Activated CD8-positive, alpha-beta T cell treated with anti-CD3 and anti-CD28 coated beads for 36 hours (primary cell): ENCODE measurements around the gene EIF6. TPM values are rescaled to one million over a fixed set of nuclear protein-coding genes. Genes with fewer than 3 reads are reported as not detected.

Experiments
- ATAC-seq: fragments of 200-7000 bp; cut with Tn5 transposase; one replicate; pipeline ENCODE4 v1.10.0; 2021; ENCODE audit warnings: mild to moderate bottlenecking, moderate library complexity
- CTCF ChIA-PET: fragments of 350-600 bp; sonication (Branson Sonifier 250); formaldehyde crosslinking; loops from one replicate; lab custom pipeline; 2021; ENCODE audit warnings: antibody characterized with exemption; lab: Charles Lee
- POLR2A ChIA-PET: fragments of 350-600 bp; sonication (Branson Sonifier 250); formaldehyde crosslinking; loops from one replicate; lab custom pipeline; 2021; ENCODE audit warnings: antibody characterized with exemption; lab: Charles Lee
- DNase-seq: peaks from one replicate; pipeline ENCODE4 v3.0.0-alpha.2; 2020
- H3K27ac Mint-ChIP-seq: one replicate; pipeline ENCODE4 v1.8.0; 2021; ENCODE audit warnings: mild to moderate bottlenecking, mixed read lengths
- H3K27me3 Mint-ChIP-seq: one replicate; pipeline ENCODE4 v1.8.0; 2021; ENCODE audit warnings: mixed read lengths
- H3K36me3 Mint-ChIP-seq: one replicate; pipeline ENCODE4 v1.8.0; 2021; ENCODE audit warnings: low read depth, mixed read lengths
- H3K4me1 Mint-ChIP-seq: one replicate; pipeline ENCODE4 v1.8.0; 2021; ENCODE audit warnings: low read depth, mixed read lengths
- H3K4me3 Mint-ChIP-seq: one replicate; pipeline ENCODE4 v1.8.0; 2021; ENCODE audit warnings: mild to moderate bottlenecking, moderate library complexity, mixed read lengths
- H3K9me3 Mint-ChIP-seq: one replicate; pipeline ENCODE4 v1.8.0; 2021; ENCODE audit warnings: mixed read lengths
- CTCF ChIP-seq: fragments of 200-600 bp; IDR thresholded peaks from one replicate; pipeline ENCODE4 v1.8.0; 2022; ENCODE audit warnings: antibody characterized with exemption, mild to moderate bottlenecking
- intact Hi-C: fragments of 100-400 bp; cut with micrococcal nuclease; formaldehyde crosslinking; loops from one replicate; pipeline ENCODE4 v1.10.0; 2022
- total RNA-seq, 2 experiments: library from RNA; stranded (reverse); gene quantifications; one replicate each; pipeline ENCODE4 v1.2.3, GENCODE V29; 2021

EIF6 gene
- total RNA-seq, 2 experiments from 2014 or later = 132 to 144 TPM

- peaks cover 24% of the 10 kb centered on the region for H3K4me1 Mint-ChIP-seq
- ATAC-seq = no peak
- ChIA-PET CTCF (no interaction called here), POLR2A (interaction anchor here (1.0 to 1.1 kb wide), 2 partner anchors 15 to 29 kb away, joined by 3 read pairs; partner anchors contain the start of gene MMP24OS)
- no peaks in the 10 kb centered on the region for H3K27me3 Mint-ChIP-seq
- no peak overlapping the region for H3K4me3 Mint-ChIP-seq
- DNase-seq = no peak
- H3K9me3 Mint-ChIP-seq = no peaks in the 10 kb centered on the region
- intact Hi-C loops = no loop called here
- no peaks in the 10 kb centered on the region for H3K36me3 Mint-ChIP-seq
- no peak overlapping the region for H3K27ac Mint-ChIP-seq
- no peak for TF ChIP-seq CTCF
These were observed 35.7 kb downstream of the EIF6 start for GRCh38 chr20:35248641-35249475.

- H3K4me1 Mint-ChIP-seq = peaks cover 12% of the 10 kb centered on the region
- no peak for TF ChIP-seq CTCF
- H3K4me3 Mint-ChIP-seq = no peak overlapping the region
- no peak overlapping the region for H3K27ac Mint-ChIP-seq
- POLR2A ChIA-PET = no interaction called here
- DNase-seq = no peak
- CTCF ChIA-PET = no interaction called here
- H3K27me3 Mint-ChIP-seq = no peaks in the 10 kb centered on the region
- no peaks in the 10 kb centered on the region for H3K36me3 Mint-ChIP-seq
- no peak for ATAC-seq
- no peaks in the 10 kb centered on the region for H3K9me3 Mint-ChIP-seq
- intact Hi-C loops = no loop called here
These were observed 37.8 kb downstream of the EIF6 start for GRCh38 chr20:35246723-35247122.

GRCh38 chr20:35243986-35244385, 40.6 kb downstream of the EIF6 start:
- no peak for TF ChIP-seq CTCF
- H3K9me3 Mint-ChIP-seq = no peaks in the 10 kb centered on the region
- H3K27ac Mint-ChIP-seq = no peak overlapping the region
- intact Hi-C loops = no loop called here
- H3K4me3 Mint-ChIP-seq = no peak overlapping the region
- ATAC-seq = no peak
- ChIA-PET CTCF (interaction anchor here (0.7 to 1.4 kb wide), 2 partner anchors 92 to 99 kb away, joined by 3 to 4 read pairs; no protein-coding TSS in a partner anchor), POLR2A (no interaction called here)
- H3K4me1 Mint-ChIP-seq = no peaks in the 10 kb centered on the region
- H3K36me3 Mint-ChIP-seq = no peaks in the 10 kb centered on the region
- no peaks in the 10 kb centered on the region for H3K27me3 Mint-ChIP-seq
- no peak for DNase-seq

GRCh38 chr20:35243317-35243716, 41.3 kb downstream of the EIF6 start:
- Mint-ChIP-seq H3K9me3 (no peaks in the 10 kb centered on the region), H3K4me1 (no peaks in the 10 kb centered on the region), H3K36me3 (no peaks in the 10 kb centered on the region), H3K27me3 (no peaks in the 10 kb centered on the region), H3K27ac (no peak overlapping the region), H3K4me3 (no peak overlapping the region)
- intact Hi-C loops = no loop called here
- CTCF ChIA-PET = no interaction called here
- no peak for DNase-seq
- POLR2A ChIA-PET = no interaction called here
- ATAC-seq = no peak
- no peak for TF ChIP-seq CTCF

GRCh38 chr20:35240811-35241293, 43.7 kb downstream of the EIF6 start:
- ATAC-seq = no peak
- H3K27ac Mint-ChIP-seq = no peak overlapping the region
- POLR2A ChIA-PET = no interaction called here

More at GRCh38 chr20:35240811-35241293, 43.7 kb downstream of the EIF6 start:
- no peak for DNase-seq
- CTCF ChIA-PET = no interaction called here
- Mint-ChIP-seq H3K36me3 (peaks cover 6% of the 10 kb centered on the region), H3K4me3 (no peak overlapping the region), H3K27me3 (no peaks in the 10 kb centered on the region), H3K4me1 (no peaks in the 10 kb centered on the region), H3K9me3 (no peaks in the 10 kb centered on the region)
- no peak for TF ChIP-seq CTCF
- intact Hi-C loops = no loop called here
